HepG2 (cell line): ENCODE data around the gene CHN2. TPM values are rescaled to one million over a fixed set of nuclear protein-coding genes. Genes with fewer than 3 reads are reported as not detected.

ENCODE experiments used
- CBX2 ChIP-seq, 2 experiments: fragments of 200-600 bp in 1 of 2; sonication (generic); formaldehyde crosslinking in 1 of 2; IDR thresholded peaks; 2 replicates each; pipeline versions ENCODE4 v1.7.0 to v1.8.1; 2018 to 2022; ENCODE audit warnings: low read depth in 2 of 2, low read length in 1 of 2, mild to moderate bottlenecking in 1 of 2, missing genetic modification reagents in 1 of 2
- CCDC6 ChIP-seq: sonication (generic); formaldehyde crosslinking; IDR thresholded peaks from 2 replicates; pipeline ENCODE4 v1.8.1; 2022; ENCODE audit warnings: mild to moderate bottlenecking, missing genetic modification reagents, moderate library complexity
- CHCHD3 ChIP-seq: sonication (generic); formaldehyde crosslinking; IDR thresholded peaks from 2 replicates; pipeline ENCODE4 v1.8.0; 2022; ENCODE audit warnings: mild to moderate bottlenecking, missing genetic modification reagents, moderate library complexity
- HOXA9 ChIP-seq: sonication (generic); formaldehyde crosslinking; IDR thresholded peaks from 2 replicates; pipeline ENCODE4 v1.8.1; 2022; ENCODE audit warnings: missing genetic modification reagents, mild to moderate bottlenecking, moderate library complexity, borderline replicate concordance
- NFYC ChIP-seq: IDR thresholded peaks from 2 replicates; pipeline ENCODE4 v1.6.1; 2016; ENCODE audit warnings: missing genetic modification reagents, missing compliant biosample characterization
- PHF21A ChIP-seq: sonication (generic); formaldehyde crosslinking; IDR thresholded peaks from 2 replicates; pipeline ENCODE4 v1.5.0; 2020; ENCODE audit warnings: mild to moderate bottlenecking, missing genetic modification reagents
- PPARG ChIP-seq: conservative IDR thresholded peaks from 2 replicates; pipeline ENCODE4 v1.6.1; 2016; ENCODE audit warnings: missing biosample characterization, missing genetic modification reagents
- ZNF10 ChIP-seq: sonication (generic); formaldehyde crosslinking; IDR thresholded peaks from 2 replicates; pipeline ENCODE4 v1.4.0; 2020; ENCODE audit warnings: mild to moderate bottlenecking, low read depth, missing genetic modification reagents, borderline replicate concordance
- ZNF430 ChIP-seq: sonication (generic); formaldehyde crosslinking; IDR thresholded peaks from 2 replicates; pipeline ENCODE4 v1.9.0; 2021; ENCODE audit warnings: mild to moderate bottlenecking, missing genetic modification reagents
- ZNF597 ChIP-seq: sonication (generic); formaldehyde crosslinking; IDR thresholded peaks from 2 replicates; pipeline ENCODE4 v1.5.0; 2020; ENCODE audit warnings: missing genetic modification reagents
- ZNF598 ChIP-seq: sonication (generic); formaldehyde crosslinking; IDR thresholded peaks from 2 replicates; pipeline ENCODE4 v1.5.1; 2020; ENCODE audit warnings: mild to moderate bottlenecking, missing genetic modification reagents, borderline replicate concordance
- ZNF704 ChIP-seq: sonication (generic); formaldehyde crosslinking; IDR thresholded peaks from 2 replicates; pipeline ENCODE4 v1.8.1; 2023; ENCODE audit warnings: mild to moderate bottlenecking, inconsistent platforms, moderate library complexity, missing genetic modification reagents, borderline replicate concordance
- ZNF777 ChIP-seq: sonication (generic); formaldehyde crosslinking; IDR thresholded peaks from 2 replicates; pipeline ENCODE4 v1.4.0; 2020; ENCODE audit warnings: missing genetic modification reagents
- ZZZ3 ChIP-seq: sonication (generic); formaldehyde crosslinking; IDR thresholded peaks from 2 replicates; pipeline ENCODE4 v1.4.0; 2020; ENCODE audit warnings: missing genetic modification reagents, mild to moderate bottlenecking, borderline replicate concordance
- polyA plus RNA-seq, 8 experiments: library from polyadenylated mRNA; depleted of rRNA in 3 of 8; stranded (reverse) in 7 of 8; unstranded in 1 of 8; fragments of >200 nt; fragmentation: Illumina TruSeq in 4 of 8; extraction: Trizol in 4 of 8; gene quantifications; 2 replicates each; pipeline versions ENCODE4 v1.2.1 to v1.2.3, GENCODE V29; 2011 to 2016; ENCODE audit warnings: low read depth in 4 of 8, missing spikeins in 1 of 8, mixed read lengths in 1 of 8; ENCODE audit not compliant: insufficient read depth in 1 of 8
- total RNA-seq, 5 experiments: library from RNA; depleted of rRNA; stranded (reverse); fragments of >200 nt; fragmentation: Illumina TruSeq; extraction: Trizol; gene quantifications; 2 replicates each; pipeline ENCODE4 v1.2.3, GENCODE V29; 2016; ENCODE audit warnings: low read depth in 1 of 5
- TF ChIP-seq, protein P1 (sequence below), 2 experiments: sonication (generic) in 1 of 2; formaldehyde crosslinking in 1 of 2; IDR thresholded peaks; 2 replicates each; pipeline versions ENCODE4 v1.4.0 to v1.6.1; 2016 to 2020; ENCODE audit warnings: borderline replicate concordance in 1 of 2, low read depth in 1 of 2, mild to moderate bottlenecking in 1 of 2, missing genetic modification reagents in 1 of 2

Gene CHN2
- total and polyA plus RNA-seq, 2 of the 13 experiments (the other 11 are each of a cell fraction or from before 2014, with no cell fraction given): 23.5 to 30.5 TPM

- no peak for TF ChIP-seq ZNF597 (CRISPR knock-in tag)
- no peak for TF ChIP-seq CHCHD3 (CRISPR knock-in tag)
- no peak for TF ChIP-seq ZZZ3 (CRISPR knock-in tag)
- TF ChIP-seq ZNF10: no peak
- no peak for TF ChIP-seq ZNF704 (CRISPR knock-in tag)
- no peak for TF ChIP-seq ZNF430 (CRISPR knock-in tag)
- TF ChIP-seq, protein P1, sequence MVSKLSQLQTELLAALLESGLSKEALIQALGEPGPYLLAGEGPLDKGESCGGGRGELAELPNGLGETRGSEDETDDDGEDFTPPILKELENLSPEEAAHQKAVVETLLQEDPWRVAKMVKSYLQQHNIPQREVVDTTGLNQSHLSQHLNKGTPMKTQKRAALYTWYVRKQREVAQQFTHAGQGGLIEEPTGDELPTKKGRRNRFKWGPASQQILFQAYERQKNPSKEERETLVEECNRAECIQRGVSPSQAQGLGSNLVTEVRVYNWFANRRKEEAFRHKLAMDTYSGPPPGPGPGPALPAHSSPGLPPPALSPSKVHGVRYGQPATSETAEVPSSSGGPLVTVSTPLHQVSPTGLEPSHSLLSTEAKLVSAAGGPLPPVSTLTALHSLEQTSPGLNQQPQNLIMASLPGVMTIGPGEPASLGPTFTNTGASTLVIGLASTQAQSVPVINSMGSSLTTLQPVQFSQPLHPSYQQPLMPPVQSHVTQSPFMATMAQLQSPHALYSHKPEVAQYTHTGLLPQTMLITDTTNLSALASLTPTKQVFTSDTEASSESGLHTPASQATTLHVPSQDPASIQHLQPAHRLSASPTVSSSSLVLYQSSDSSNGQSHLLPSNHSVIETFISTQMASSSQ (IDR thresholded peaks at IDR 0.05; ENCODE audit: low read depth): peak; percentile 95
- TF ChIP-seq, protein P1 (CRISPR knock-in tag; IDR thresholded peaks at IDR 0.05; ENCODE audit: borderline replicate concordance): peak; percentile 90; the same call in 1 of the 2 replicates
- no peak for TF ChIP-seq CBX2 (IDR thresholded peaks at IDR 0.05; ENCODE audit: low read depth, low read length)
- TF ChIP-seq CBX2 (CRISPR knock-in tag; IDR thresholded peaks at IDR 0.05; ENCODE audit: low read depth): no peak
- peak; percentile 72 for TF ChIP-seq PPARG (CRISPR knock-in tag)
- TF ChIP-seq PHF21A (CRISPR knock-in tag): peak; percentile 65
- TF ChIP-seq HOXA9 (CRISPR knock-in tag): no peak
- no peak for TF ChIP-seq CCDC6
- TF ChIP-seq ZNF777 (CRISPR knock-in tag): no peak
- TF ChIP-seq NFYC (CRISPR knock-in tag): no peak
- no peak for TF ChIP-seq ZNF598 (CRISPR knock-in tag)
Observed at GRCh38 chr7:29291723-29292618, 97.4 kb downstream of the CHN2 start (continued).
